A673 (cell line): Measurements from ENCODE around the gene RGS6.

Experiments used
- CTCF ChIP-seq: fragments of 300-800, 200-600 bp; sonication (generic); conservative IDR thresholded peaks from 2 replicates; pipeline ENCODE4 v1.5.1; 2017; ENCODE audit warnings: low read depth, mild to moderate bottlenecking, antibody characterized with exemption, low read length, moderate library complexity, mixed read lengths
- EZH2 ChIP-seq: fragments of 200-600 bp; sonication (generic); IDR thresholded peaks from 2 replicates; pipeline ENCODE4 v1.6.1; 2017; ENCODE audit warnings: borderline replicate concordance, low read depth, mild to moderate bottlenecking, mixed read lengths, antibody characterized with exemption, low read length; ENCODE audit not compliant: poor library complexity, severe bottlenecking

- TF ChIP-seq CTCF (no peak), EZH2 (no peak)
Observed at GRCh38 chr14:72603639-72604038, 671.4 kb downstream of the RGS6 start.
